GM08714 (cell line): Measurements from ENCODE around the gene CLDN20.
"Not testable (repeated sequence)": the region's sequence is repeated elsewhere in the genome, so short reads cannot be mapped to it uniquely, and the experiment has no call there.

Experiments
- H3K4me3 ChIP-seq: fragments of 200-500 bp; sonication (Bioruptor generic); 2 replicates; pipeline ENCODE4 v1.5.1; 2014; ENCODE audit warnings: mild to moderate bottlenecking, low read length, inconsistent platforms
- ZNF274 ChIP-seq: IDR thresholded peaks from 2 replicates; pipeline ENCODE4 v1.6.1; 2012; ENCODE audit warnings: mild to moderate bottlenecking, low read depth, low read length

CLDN20 gene

DNA sequence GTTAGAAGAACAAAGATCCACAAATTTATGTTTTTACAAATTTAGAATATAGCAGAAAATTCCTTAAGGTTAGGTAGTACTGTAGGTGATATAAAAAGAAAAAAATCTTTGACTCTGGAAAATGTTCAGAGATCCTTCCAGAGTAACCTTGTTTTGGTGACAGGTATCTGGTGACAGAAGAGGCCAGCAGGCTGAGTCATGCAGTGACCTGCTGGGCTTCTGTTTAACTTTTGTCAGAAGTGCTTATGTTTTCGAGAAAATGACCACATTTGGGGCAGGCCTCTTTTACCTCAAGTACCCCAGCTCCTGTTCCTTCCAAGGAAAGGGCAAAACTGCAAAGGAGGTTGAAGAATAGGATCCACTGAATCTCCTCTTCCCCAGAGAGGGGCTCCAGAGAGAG lies 10.5 kb upstream of the CLDN20 start:
- H3K4me3 ChIP-seq, result no peak overlapping the region
- TF ChIP-seq ZNF274, result no peak

DNA sequence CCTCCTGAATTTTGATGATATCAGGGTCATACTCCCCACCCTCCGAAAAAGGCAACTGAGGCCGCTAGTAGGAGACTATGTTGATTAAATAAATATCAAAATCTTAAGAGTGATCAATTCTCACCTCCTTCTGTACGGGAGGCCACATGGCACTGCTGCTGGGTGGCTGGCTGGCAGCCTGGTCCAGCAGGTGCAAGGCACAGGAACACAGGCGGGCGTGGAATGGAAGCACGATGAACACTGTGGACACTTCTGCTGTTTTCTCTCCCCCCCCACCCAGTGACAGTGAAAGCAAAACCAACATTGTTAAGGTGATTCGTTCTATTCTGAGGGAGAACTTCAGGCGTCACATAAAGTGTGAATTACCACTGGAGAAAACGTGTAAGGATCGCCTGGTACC lies 9.7 kb upstream of the CLDN20 start:
- no peak overlapping the region for H3K4me3 ChIP-seq

DNA sequence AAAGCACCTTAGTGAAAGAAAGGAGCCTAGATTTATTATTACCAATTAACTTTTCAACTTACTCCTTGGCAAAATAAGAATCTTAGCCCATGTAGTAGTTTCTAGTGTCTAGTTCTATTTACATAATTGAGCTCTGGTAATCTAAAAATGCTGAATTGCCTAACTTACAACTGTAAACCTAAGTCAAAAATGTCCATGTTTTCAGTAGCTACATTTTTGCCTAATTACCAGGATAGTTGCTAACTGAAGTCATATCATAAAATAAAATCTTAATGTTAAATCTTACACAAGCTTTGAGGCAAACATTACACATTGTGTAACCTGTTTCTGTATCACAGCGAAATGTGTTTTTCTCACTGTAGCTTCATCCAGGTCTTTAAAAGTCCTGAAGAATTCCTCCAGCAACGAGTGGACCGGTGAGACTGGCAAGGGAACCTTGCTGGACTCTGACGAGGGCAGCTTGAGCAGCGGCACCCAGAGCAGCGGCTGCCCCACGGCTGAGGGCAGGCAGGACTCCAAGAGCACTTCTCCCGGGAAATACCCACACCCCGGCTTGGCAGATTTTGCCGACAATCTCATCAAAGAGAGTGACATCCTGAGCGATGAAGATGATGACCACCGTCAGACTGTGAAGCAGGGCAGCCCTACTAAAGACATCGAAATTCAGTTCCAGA lies 7.6 kb upstream of the CLDN20 start:
- no peak for TF ChIP-seq ZNF274
- no peak overlapping the region for H3K4me3 ChIP-seq

More for the DNA sequence above, 9.7 kb upstream of the CLDN20 start:
- no peak for TF ChIP-seq ZNF274

DNA sequence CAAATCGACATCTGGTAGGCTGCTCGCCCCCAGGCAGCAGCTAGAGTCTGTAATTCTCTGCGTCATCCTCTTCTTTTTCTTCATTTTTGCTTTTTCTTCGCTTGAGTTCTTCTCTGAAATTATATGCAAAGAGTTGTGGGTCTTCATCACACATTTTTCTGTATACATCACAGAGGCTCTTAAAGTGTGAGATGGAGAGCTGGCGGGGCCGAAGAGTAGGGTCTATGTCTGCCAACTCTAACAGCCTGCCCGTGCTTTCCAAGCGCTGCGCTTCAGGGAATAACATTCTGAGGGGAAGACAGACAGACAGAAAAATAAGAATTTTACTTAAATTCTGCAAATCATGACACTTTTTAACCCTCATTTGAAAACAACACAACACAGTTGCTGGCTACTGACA lies 6.0 kb upstream of the CLDN20 start:
- H3K4me3 ChIP-seq, result no peak overlapping the region
- TF ChIP-seq ZNF274, result no peak

DNA sequence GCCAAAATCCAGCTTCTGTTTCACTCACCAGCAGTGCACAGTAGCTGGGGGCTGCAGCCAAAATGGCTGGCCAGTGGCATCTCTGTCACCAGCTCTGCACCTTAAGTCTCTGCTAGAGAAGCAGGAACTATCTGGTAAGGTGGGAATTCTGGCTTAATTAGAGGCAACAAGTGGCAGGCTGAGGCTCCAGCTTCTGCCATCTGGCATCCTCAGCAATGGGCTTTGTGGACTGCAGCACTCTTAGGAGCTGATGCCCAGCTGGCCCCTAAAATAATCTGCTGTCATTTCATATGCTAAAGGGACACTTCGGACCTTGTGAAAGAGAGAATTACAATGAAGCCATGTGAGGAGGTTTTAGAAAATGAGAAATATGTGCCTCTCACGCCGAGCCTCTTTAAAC lies 4.6 kb upstream of the CLDN20 start:
- TF ChIP-seq ZNF274, result no peak
- no peak overlapping the region for H3K4me3 ChIP-seq

DNA sequence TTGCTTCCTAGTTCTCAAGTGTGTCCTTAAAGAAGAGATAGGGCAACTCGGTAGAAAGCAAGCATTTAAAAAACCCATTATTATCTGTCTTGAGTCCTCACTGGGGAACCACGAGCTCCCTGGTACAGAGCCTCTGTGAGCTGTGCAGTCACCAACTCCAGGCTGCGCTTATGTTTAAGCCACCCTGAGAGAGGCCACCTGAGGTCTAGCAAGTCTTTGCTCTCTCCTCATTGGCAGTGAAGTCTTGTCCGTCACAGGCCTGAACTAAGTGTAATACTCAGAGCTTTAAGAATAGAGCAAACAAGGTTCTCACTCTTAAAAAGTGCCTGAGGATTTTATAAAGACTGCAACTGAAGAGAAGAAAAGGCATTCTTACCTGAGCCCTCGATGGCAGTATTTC lies 3.9 kb upstream of the CLDN20 start:
- no peak for TF ChIP-seq ZNF274
- no peak overlapping the region for H3K4me3 ChIP-seq

DNA sequence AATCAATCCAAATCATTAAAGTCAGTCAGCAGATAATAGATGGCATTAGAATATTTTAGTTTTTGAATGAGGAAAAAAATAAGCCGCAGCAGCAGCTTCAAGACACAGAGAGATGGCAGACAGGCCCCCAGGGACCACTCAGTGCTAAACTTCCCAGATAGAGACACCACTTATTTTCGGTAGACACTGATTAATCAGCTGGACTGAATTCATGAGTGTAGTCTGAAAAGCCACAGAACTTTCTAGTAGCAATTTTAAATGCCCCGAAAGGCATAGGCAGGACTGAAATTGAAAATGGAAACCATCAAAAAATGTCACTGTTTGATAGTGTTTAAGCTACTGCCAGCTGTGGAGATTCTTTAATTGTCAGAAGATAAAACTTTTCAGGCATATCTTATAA lies 3.1 kb upstream of the CLDN20 start:
- TF ChIP-seq ZNF274, result no peak

DNA sequence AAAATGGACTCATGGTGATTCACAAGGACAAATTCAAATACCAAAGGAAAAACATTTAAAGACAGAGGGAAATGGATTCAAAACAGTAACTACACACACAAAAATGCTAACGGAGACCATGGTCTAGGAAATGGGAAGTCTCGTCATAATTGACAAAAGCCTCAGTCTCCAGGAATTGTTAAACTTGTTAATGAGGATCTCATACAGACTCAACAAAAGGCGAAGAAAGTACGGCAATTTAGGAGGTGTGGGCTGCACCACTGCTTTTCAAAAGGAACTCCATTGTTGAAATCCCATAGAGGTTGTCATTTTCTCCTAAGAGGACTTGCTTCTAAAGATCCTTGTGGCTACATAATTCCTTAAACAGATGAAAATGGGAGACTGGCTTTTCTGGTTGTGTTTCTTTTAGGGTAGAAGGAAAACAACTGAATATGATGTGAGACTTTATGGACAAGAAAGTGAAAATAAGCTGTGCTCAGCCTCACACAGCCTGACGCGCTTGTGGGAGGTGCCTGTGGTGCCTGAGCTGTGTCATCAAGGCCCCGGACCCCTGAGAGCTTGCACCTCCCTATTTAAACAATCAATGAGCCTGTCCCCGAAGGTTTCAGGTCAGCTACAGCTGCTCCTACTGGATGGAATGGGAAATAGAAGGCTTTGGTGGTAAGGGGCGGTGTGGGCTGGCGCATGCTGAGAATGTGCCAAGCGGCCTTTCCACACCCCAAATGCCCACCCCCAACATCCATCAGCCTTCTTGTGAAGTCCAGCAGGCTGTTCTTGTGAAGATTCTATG lies 2.5 kb upstream of the CLDN20 start:
- no peak overlapping the region for H3K4me3 ChIP-seq
- TF ChIP-seq ZNF274, result no peak

More for the DNA sequence above, 3.1 kb upstream of the CLDN20 start:
- no peak overlapping the region for H3K4me3 ChIP-seq

DNA sequence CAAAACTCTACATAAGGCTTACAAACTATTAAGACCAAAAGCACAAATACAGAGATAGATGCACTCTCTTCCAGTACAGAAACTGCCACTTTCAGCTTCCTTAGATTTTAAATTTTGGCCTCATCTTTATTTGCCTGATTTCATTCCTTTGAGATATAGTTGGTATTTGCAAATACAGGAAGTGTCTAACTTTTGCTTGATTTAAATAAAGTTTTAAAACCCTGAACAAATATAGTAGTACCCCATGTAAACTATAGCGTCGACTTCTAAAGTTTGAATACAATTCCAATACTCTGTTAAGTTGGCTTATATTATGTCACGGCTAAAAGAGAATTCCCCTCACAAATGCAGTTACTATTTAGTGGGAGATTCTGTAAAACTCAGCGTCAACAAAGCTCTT lies 1.2 kb upstream of the CLDN20 start:
- no peak overlapping the region for H3K4me3 ChIP-seq
- no peak for TF ChIP-seq ZNF274

DNA sequence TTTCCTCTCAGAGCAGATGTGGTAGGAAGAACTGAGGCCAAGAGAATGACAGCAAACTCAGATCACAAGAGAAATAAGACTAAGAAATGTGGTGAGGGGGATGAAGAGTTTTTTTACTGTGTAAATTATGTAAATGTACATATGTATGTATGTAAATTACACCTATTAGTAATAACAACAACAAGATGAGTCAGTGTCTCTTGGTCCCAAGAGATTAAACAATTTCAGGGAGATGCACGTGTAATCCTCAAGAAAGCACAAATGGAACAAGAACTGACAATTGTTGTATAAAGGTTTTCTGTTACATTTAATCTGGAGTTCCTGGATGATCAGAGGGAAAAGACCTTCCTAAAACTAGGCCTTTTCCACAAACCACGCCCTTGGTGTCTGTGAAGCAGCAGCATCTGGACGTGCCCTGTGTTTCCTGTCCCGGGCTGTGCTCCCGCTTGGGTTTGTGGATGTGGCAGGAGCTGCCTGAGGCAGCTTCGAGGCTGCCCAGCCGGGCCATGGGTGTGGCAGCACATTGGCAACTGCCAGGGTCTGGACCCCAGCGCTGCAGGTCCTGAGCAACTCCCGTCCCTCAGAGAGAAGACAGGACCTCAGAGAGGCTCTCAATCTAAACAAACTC lies 994 bp downstream of the CLDN20 start:
- no peak overlapping the region for H3K4me3 ChIP-seq
- TF ChIP-seq ZNF274, result no peak

DNA sequence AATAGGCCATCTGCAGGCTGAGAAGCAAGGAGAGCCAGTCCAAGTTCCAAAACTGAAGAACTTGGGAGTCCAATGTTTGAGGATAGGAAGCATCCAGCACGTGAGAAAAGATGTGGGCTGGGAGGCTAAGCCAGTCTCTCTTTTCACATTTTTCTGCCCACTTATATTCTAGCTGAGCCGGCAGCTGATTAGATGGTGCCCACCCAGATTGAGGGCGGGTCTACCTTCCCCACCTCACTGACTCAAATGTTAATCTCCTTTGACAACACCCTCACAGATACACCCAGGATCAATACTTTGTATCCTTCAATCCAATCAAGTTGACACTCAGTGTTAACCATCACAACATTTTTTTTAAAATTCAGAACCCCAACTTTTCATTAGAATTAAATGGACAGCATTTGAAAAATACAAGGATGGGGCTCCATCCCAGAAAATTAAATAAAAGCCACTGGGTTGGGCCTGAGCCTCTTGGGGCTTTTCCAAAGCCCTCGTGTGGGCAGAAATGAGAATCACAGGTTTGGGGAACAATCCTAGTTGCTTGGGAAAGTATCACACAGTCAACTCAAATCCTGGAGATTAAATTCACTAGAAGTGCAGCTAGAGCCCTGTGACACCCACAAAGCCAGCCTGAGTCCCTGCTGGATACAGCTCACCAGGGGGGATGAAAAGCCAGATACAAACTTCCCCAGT lies 2.2 kb downstream of the CLDN20 start:
- no peak overlapping the region for H3K4me3 ChIP-seq
- TF ChIP-seq ZNF274, result no peak

DNA sequence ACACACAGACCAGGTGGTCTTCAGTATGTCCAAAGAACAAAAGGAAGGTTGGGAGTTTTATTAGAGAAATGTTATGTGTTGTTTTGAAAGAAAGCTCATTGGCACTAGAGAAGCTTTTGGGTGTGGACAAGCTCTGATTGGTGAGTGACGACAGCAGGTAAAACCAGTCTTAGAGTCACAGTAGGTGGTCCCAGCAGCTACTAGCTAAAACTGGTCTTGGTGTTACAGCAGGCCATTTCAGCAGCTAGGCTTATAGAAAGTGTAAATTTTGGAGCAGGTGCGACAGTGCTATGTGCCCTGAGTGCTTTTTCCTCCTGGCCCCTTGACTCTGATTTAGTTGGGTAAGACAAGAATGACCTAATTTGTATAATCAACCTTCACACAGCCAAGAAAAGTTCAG lies 3.6 kb downstream of the CLDN20 start:
- no peak overlapping the region for H3K4me3 ChIP-seq
- TF ChIP-seq ZNF274, result no peak

DNA sequence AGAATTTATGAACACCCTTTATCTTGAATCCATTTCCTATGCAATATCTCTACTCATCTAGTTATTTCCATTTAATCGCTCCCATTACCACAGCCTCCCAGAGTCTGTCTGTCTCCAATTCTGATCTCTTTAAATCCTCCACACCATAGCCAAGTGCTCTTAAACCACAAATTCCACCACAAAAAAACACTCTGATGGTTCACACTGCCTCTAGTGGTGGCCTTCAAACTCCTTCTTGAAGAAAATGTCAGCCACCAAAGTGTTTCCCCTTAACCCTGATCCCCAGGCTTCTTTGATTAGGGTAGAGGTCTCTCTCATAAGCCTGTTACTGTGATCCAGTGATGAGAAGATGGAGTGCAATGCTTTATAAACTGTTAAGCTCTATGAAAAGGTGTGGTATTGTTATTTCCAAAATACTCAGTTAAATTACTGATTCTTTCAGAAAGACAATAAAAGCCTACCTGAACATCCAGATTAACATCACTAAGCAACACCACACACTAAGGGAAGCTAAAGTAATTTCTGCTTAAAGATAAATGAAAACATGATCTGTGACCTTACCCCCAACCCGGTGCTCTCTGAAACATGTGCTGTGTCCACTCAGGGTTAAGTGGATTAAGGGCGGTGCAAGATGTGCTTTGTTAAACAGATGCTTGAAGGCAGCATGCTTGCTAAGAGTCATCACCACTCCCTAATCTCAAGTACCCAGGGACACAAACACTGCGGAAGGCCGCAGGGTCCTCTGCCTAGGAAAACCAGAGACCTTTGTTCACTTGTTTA lies 4.5 kb downstream of the CLDN20 start:
- H3K4me3 ChIP-seq, result not testable (repeated sequence)

DNA sequence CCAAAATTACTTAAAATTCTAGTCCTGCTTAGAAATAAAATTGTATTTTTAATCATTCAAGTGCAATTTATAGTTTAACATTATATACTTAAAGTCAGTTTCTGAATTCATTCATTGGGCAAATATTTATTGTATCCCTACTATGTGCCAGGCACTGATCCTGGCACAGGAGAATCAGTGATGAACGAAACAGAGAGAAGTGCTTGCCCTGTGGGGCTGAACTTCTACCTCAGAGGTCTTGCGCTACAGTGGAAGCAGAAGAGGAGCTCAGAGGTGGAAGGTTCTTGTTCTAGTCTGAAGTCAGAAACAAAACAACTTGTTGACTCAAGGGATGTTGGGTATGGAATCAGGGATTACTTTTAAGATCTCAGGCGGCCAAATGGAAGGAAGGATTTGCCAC lies 6.0 kb downstream of the CLDN20 start:
- TF ChIP-seq ZNF274, result no peak
- H3K4me3 ChIP-seq, result no peak overlapping the region
